Keratinocyte (primary cell): ENCODE measurements around the gene SLC7A7. TPM values are rescaled to one million over a fixed set of nuclear protein-coding genes. Genes with fewer than 3 reads are reported as not detected.

Experiments used
- DNase-seq: peaks from one replicate; pipeline ENCODE4 v3.0.0-alpha.2; 2011; ENCODE audit warnings: low read depth, missing footprints, low spot score
- FAIRE-seq: peaks from 2 replicates; lab custom pipeline; 2011; peaks lifted over from hg19 to GRCh38; lab: Jason Lieb, UNC
- H2AFZ ChIP-seq: 2 replicates; pipeline ENCODE4 v1.6.0; 2012; ENCODE audit warnings: low read length, control low read depth, inconsistent platforms; ENCODE audit not compliant: control insufficient read depth
- H3K27ac ChIP-seq: 2 replicates; pipeline ENCODE4 v1.5.1; 2011; ENCODE audit warnings: low read length; ENCODE audit not compliant: control insufficient read depth, insufficient read depth
- H3K27me3 ChIP-seq: 3 replicates; pipeline ENCODE4 v1.6.0; 2011; ENCODE audit warnings: low read length; ENCODE audit not compliant: control insufficient read depth, insufficient read depth; ENCODE audit errors: extremely low read depth
- H3K36me3 ChIP-seq, 2 experiments: 2 replicates in 1 of 2; 3 replicates in 1 of 2; pipeline ENCODE4 v1.5.1; 2011; ENCODE audit warnings: low read length in 2 of 2, mild to moderate bottlenecking in 1 of 2; ENCODE audit not compliant: control insufficient read depth in 2 of 2, insufficient read depth in 2 of 2; ENCODE audit errors: extremely low read depth in 1 of 2
- H3K4me1 ChIP-seq: 3 replicates; pipeline ENCODE4 v1.5.1; 2011; ENCODE audit warnings: low read length; ENCODE audit not compliant: control insufficient read depth, insufficient read depth; ENCODE audit errors: extremely low read depth
- H3K4me2 ChIP-seq: 3 replicates; pipeline ENCODE4 v1.6.0; 2011; ENCODE audit warnings: low read depth, low read length; ENCODE audit not compliant: control insufficient read depth, insufficient read depth; ENCODE audit errors: extremely low read depth
- H3K4me3 ChIP-seq, 3 experiments: fragments of 200-600 bp in 1 of 3; sonication (generic) in 1 of 3; 2 replicates in 2 of 3; 3 replicates in 1 of 3; pipeline ENCODE4 v1.5.1; 2011 to 2016; ENCODE audit warnings: low read length in 3 of 3, mild to moderate bottlenecking in 3 of 3, control low read depth in 2 of 3, inconsistent platforms in 1 of 3, low read depth in 1 of 3, mixed read lengths in 1 of 3, mixed run types in 1 of 3, moderate library complexity in 1 of 3; ENCODE audit not compliant: control insufficient read depth in 2 of 3, insufficient read depth in 2 of 3; ENCODE audit errors: extremely low read depth in 1 of 3
- H3K79me2 ChIP-seq: 2 replicates; pipeline ENCODE4 v1.6.0; 2012; ENCODE audit warnings: low read length; ENCODE audit not compliant: control insufficient read depth, insufficient read depth
- H3K9ac ChIP-seq: 3 replicates; pipeline ENCODE4 v1.6.0; 2011; ENCODE audit warnings: low read length; ENCODE audit not compliant: control insufficient read depth, insufficient read depth; ENCODE audit errors: extremely low read depth
- H3K9me1 ChIP-seq: 3 replicates; pipeline ENCODE4 v1.6.0; 2011; ENCODE audit warnings: low read length; ENCODE audit not compliant: control insufficient read depth, insufficient read depth; ENCODE audit errors: extremely low read depth
- H3K9me3 ChIP-seq: 2 replicates; pipeline ENCODE4 v1.5.1; 2012; ENCODE audit warnings: low read depth, low read length; ENCODE audit not compliant: control insufficient read depth
- H4K20me1 ChIP-seq: 3 replicates; pipeline ENCODE4 v1.6.0; 2011; ENCODE audit warnings: low read length; ENCODE audit not compliant: control insufficient read depth, insufficient read depth; ENCODE audit errors: extremely low read depth
- EZH2 ChIP-seq: IDR thresholded peaks from one replicate; pipeline ENCODE4 v1.6.1; 2012; ENCODE audit warnings: inconsistent platforms, mild to moderate bottlenecking, low read length, moderate library complexity
- dilution Hi-C: fragments of 300-500 bp; cut with MboI; formaldehyde crosslinking; loops from one replicate; pipeline ENCODE4 v1.7.0; 2020; ENCODE audit warnings: low sequenced_read_pairs; ENCODE audit not compliant: extremely low pct_ligation_motif_present
- polyA plus RNA-seq, 5 experiments: library from polyadenylated mRNA; depleted of rRNA in 3 of 5; stranded (reverse) in 3 of 5; stranded (forward) in 1 of 5; unstranded in 1 of 5; fragments of >200 nt; gene quantifications; 1 replicate in 1 of 5; 2 replicates in 3 of 5; 3 replicates in 1 of 5; pipeline versions ENCODE4 v1.2.1 to v1.2.3, GENCODE V29; 2011 to 2012; ENCODE audit warnings: missing spikeins in 2 of 5, low read depth in 1 of 5, low replicate concordance in 1 of 5
- TF ChIP-seq, protein P1 (sequence below), 3 experiments: IDR thresholded peaks in 1 of 3; conservative IDR thresholded peaks in 1 of 3; optimal IDR thresholded peaks in 1 of 3; 2 replicates in 2 of 3; 3 replicates in 1 of 3; pipeline versions ENCODE3 to v1.5.1; 2011; ENCODE audit warnings: low read length in 3 of 3, mild to moderate bottlenecking in 3 of 3, moderate library complexity in 2 of 3, control low read depth in 1 of 3, inconsistent platforms in 1 of 3; ENCODE audit not compliant: insufficient read depth in 2 of 3; ENCODE audit errors: extremely low read depth in 1 of 3

SLC7A7 gene
- polyA plus RNA-seq, 1 donor (not counting 4 experiments of a cell fraction or from before 2014, with no cell fraction given), result 0.20 TPM

DNA sequence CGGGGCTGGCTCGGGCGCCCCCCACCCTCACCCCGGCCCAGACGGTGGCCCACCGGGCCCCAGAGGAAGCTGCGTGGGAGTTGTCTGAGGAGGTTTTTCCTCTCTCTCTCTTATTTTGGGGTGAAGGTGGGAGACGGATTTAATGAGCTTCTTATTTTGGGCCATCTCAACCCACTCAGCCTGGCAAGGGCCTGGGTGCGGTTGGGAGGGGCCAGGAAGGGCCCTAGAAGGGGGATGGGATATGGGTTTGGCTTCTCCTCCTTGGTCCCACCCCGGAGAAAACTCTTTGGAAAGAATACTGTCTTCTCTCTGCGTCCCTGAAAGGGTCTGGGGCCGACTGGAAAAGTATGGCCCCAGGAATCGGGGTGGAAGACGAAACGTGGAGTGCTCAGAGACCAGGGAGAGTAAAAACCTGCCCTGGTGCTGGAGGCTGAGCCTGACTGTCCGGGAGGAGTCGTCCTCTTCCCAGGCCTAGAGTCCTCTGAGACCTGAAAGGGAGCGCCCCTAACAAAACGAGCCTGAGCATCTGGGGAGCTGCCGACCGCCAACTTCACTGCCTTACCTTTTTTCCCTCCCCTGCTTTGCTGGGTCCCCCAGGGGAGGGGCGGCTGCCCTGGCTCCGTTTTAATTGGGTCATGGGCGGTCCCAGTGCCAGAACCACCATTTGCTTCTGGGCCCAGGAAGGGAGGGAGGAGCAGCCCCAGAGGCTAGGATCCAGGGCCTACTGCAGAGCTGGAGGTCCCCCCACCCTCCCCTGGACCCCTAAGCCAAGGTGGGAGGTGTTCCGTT, 22.7 kb upstream of the SLC7A7 start:
- peak overlapping the region; percentile 95 for H3K4me2 ChIP-seq
- DNase-seq, result no peak
- FAIRE-seq, result no peak
- peak overlapping the region; percentile 93 for H3K27ac ChIP-seq
- H3K9me3 ChIP-seq, result no peaks in the 10 kb centered on the region
- TF ChIP-seq EZH2, result no peak
- TF ChIP-seq, protein P1, sequence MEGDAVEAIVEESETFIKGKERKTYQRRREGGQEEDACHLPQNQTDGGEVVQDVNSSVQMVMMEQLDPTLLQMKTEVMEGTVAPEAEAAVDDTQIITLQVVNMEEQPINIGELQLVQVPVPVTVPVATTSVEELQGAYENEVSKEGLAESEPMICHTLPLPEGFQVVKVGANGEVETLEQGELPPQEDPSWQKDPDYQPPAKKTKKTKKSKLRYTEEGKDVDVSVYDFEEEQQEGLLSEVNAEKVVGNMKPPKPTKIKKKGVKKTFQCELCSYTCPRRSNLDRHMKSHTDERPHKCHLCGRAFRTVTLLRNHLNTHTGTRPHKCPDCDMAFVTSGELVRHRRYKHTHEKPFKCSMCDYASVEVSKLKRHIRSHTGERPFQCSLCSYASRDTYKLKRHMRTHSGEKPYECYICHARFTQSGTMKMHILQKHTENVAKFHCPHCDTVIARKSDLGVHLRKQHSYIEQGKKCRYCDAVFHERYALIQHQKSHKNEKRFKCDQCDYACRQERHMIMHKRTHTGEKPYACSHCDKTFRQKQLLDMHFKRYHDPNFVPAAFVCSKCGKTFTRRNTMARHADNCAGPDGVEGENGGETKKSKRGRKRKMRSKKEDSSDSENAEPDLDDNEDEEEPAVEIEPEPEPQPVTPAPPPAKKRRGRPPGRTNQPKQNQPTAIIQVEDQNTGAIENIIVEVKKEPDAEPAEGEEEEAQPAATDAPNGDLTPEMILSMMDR (optimal IDR thresholded peaks at IDR 0.05 in 1 of 3, IDR thresholded peaks at IDR 0.05 in 1 of 3, conservative IDR thresholded peaks at IDR 0.05 in 1 of 3; ENCODE audit: extremely low read depth in 1 of 3, insufficient read depth in 2 of 3, low read length in 3 of 3), result no peak
- no peaks in the 10 kb centered on the region for H4K20me1 ChIP-seq
- no peak overlapping the region for H2AFZ ChIP-seq
- peaks cover 27 to 53% of the 10 kb centered on the region in 2 experiments for H3K36me3 ChIP-seq
- H3K79me2 ChIP-seq, result peaks cover 69% of the 10 kb centered on the region
- dilution Hi-C loops, result no loop called here
- peaks cover 25% of the 10 kb centered on the region for H3K4me1 ChIP-seq
- H3K9ac ChIP-seq, result peak overlapping the region; percentile 94
- H3K4me3 ChIP-seq, result peak overlapping the region; percentile 89 to 99 (median 92)
- H3K27me3 ChIP-seq, result no peaks in the 10 kb centered on the region
- peaks cover 3% of the 10 kb centered on the region for H3K9me1 ChIP-seq

- DNase-seq (no peak), FAIRE-seq (no peak)
- dilution Hi-C loops, result no loop called here
- H3K4me3 ChIP-seq, result peak overlapping the region; percentile 89 to 99 (median 92)
- H3K4me1 ChIP-seq, result peaks cover 25% of the 10 kb centered on the region
- no peaks in the 10 kb centered on the region for H4K20me1 ChIP-seq
- H3K9ac ChIP-seq, result peak overlapping the region; percentile 94
- H3K4me2 ChIP-seq, result peak overlapping the region; percentile 95
- H3K27ac ChIP-seq, result peak overlapping the region; percentile 93
- H3K79me2 ChIP-seq, result peaks cover 62% of the 10 kb centered on the region
- H2AFZ ChIP-seq, result no peak overlapping the region
- H3K9me1 ChIP-seq, result peaks cover 3% of the 10 kb centered on the region
- no peaks in the 10 kb centered on the region for H3K27me3 ChIP-seq
- H3K36me3 ChIP-seq, result peaks cover 23 to 46% of the 10 kb centered on the region in 2 experiments
- H3K9me3 ChIP-seq, result no peaks in the 10 kb centered on the region
- no peak for TF ChIP-seq EZH2
- TF ChIP-seq, protein P1 (optimal IDR thresholded peaks at IDR 0.05 in 1 of 3, IDR thresholded peaks at IDR 0.05 in 1 of 3, conservative IDR thresholded peaks at IDR 0.05 in 1 of 3; ENCODE audit: extremely low read depth in 1 of 3, insufficient read depth in 2 of 3, low read length in 3 of 3), result no peak
Observed at GRCh38 chr14:22837114-22837749, 22.0 kb upstream of the SLC7A7 start.
